Cardiac septum (tissue), 1 donor: Measurements from ENCODE around the gene GTF2I. TPM values are rescaled to one million over a fixed set of nuclear protein-coding genes. Genes with fewer than 3 reads are reported as not detected.
"Not testable (repeated sequence)": the region's sequence is repeated elsewhere in the genome, so short reads cannot be mapped to it uniquely, and the experiment has no call there.

ENCODE experiments used
- DNase-seq: peaks from one replicate; pipeline ENCODE4 v3.0.0-alpha.2; 2020; ENCODE audit warnings: low spot score
- intact Hi-C: fragments of 100-400 bp; cut with DNase I; formaldehyde crosslinking; loops from one replicate; pipeline ENCODE4 v1.14.0; 2022
- total RNA-seq: library from RNA; stranded (reverse); fragmentation: NEBNext Ultra II Directional; extraction: Animal tissue kit (Norgen Biotek cat#: 25700); gene quantifications from one replicate; pipeline ENCODE4 v1.2.1, GENCODE V29; 2021
- donor health status: DM: no; HTN: no; CAD: no.

GTF2I gene
- total RNA-seq, 1 donor from 2014 or later = 134 TPM

DNA sequence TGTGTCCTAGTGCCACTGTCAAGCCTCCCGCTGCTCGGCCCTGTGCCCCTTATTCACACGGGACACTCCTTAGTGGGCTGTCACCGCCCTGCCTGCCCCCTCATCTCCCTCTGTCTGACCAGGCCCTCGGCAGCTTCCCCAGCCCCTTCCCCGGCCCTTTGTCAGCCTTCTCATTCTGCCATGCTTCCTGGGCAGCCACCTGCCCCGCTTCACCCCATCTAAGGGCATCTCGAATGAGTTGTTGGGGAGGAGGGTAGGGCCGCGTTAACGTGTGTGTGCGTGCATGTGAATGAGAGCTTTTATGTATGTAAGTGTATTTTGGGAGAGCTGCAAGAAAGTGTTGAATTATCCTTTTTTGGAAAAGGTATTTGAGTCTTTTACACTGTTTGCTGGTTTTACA, 49.7 kb downstream of the GTF2I start:
- intact Hi-C loops = no loop called here
- DNase-seq = no peak

DNA sequence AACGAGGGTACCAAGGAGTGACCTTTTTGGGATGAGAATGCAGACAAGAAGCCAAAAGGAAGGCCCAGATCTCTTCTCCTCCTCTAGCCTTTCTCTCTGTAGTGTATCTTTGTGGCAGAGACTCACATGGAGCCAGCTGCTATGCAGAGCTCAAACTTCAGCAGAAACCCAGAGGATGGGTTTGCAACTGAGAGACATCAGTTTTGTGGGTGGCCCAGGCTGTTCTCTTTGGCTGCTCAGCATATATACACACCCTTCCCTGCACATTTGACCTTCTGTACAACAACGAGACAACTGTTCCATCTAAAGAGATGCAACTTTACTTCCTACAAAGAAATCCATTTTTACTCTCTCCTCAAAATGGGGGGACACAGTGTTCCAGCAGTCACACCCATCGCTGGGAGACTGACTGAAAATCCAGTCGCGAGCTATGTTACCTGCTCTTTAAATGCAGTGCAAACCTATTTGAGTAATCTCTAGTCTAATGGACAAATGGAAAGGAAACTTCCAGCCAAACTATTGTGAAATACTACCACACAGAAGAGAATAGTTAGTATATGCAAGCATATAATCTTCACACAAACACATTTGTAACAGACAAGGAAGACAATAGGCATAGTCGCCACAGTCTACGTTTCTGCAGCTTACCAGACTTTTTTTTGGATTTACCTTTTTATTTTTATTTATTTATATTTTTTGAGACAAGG, 51.2 kb downstream of the GTF2I start:
- DNase-seq = no peak

DNA sequence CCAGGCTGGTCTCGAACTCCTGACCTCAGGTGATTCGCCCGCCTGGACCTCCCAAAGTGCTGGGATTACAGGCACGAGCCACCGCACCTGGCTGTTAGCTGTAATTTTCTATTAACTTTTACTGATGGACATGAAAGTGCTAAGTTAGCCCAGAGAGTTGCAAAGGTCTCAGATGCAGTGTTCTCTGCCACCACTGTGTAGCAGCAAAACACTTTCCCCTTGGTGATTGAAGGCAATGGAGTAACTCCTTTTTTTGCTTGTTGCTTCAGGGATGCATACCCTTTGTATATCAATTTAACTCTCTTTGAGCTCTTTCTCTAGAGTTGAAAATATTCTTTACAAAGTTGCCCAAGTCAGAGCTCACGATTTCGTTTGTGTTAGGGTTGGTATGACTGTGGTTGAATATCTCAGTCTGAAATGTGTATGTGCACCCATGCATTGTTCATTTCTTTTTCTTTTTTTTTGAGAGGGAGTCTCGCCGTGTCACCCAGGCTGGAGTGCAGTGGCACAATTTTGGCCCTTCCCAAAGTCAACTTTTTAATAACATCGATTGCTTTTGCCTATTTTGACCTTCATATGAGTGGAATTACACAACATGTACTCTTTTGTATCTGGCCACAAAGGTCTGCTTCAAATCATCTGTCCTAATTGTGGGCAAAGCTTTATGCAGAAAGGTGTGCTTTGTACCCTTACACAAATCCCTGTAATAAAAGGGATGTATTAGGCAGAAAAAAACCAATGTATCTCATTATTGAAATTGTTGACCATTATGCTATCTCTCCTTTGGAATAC, 52.6 kb downstream of the GTF2I start:
- no peak for DNase-seq
- intact Hi-C loops = loop anchor here (10.0 kb wide), 1 partner anchor 45 kb away; no protein-coding TSS in a partner anchor

More for the DNA sequence above, 51.2 kb downstream of the GTF2I start:
- intact Hi-C loops = no loop called here

DNA sequence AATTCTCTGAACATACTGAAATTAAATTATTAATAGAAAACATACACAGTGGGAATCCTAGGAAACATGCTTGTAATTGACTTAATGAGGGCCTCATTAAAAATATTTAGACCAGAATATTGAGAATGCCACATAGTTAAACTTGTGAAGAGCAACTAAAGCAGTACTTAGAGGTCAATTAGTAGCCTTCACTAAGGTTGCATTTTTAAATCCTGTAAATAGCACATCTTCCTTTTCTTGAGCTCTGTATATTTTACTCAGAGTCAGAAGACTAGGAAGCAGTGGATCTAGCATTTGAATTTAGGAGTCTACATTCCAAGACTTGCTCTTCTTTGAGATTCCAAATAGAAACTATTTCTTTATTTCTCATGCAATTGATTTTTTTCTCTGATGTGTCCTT, 56.0 kb downstream of the GTF2I start:
- intact Hi-C loops = loop anchor here (10.0 kb wide), 1 partner anchor 49 kb away; no protein-coding TSS in a partner anchor
- no peak for DNase-seq

DNA sequence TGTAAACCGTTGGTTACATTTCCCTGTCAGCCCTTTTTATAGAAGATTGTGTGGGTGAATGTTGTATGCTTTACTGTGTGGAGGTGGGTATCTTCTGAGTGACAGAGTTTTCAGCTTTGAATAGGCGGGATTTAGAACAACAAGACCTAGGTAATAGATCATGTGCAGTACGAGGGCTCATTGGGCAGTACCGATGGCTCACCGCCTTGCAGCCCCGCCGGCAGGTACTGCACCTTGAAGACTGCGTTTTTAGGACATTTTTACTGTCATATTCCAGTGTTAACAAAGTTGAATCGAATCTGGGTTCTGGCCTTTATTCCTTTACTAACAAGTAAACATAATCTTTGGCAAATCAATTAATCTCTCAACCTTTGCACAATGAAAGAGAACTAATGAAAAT, 60.4 kb downstream of the GTF2I start:
- no peak for DNase-seq
- intact Hi-C loops = loop anchor here (10.0 kb wide), 1 partner anchor 53 kb away; no protein-coding TSS in a partner anchor

DNA sequence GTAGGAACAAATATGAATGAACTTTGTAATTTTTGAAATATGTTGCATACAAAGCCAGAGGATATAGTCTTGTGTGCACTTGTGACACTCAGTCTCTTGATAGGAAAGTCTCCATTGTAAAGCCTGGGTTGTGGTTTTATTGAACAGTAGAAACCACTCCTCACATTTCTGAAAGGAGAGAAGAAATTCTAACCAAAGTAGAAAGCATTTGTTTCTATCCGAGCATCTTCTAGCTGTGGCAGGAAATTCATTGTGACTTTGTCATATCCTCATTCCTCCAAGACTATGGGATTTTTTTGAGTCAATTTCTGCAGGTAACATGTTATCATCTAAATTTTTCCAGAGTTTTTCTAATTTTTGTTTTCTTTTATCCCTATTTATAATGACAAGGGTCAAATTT, 60.8 kb downstream of the GTF2I start:
- intact Hi-C loops = loop anchor here (10.0 kb wide), 1 partner anchor 54 kb away; no protein-coding TSS in a partner anchor
- no peak for DNase-seq

DNA sequence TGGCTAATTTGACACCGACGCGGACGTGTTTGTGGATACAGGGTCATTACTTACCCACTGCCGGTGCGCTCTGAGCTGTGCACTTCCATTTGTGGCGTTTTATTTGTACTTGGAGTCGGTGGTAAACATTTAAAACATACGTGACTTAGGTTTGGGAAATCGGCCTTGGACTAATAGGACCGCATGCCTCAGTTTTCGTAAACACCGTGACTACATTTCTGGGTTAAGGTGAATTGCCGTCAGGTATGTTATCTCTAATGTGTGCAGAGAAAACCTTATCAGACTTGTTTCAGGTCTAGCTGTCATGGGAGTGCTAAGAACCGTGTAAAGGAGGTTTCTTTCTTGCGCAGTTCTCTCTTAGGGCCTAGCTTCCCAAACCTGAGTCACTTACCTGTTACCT, 64.6 kb downstream of the GTF2I start:
- no peak for DNase-seq
- intact Hi-C loops = no loop called here

DNA sequence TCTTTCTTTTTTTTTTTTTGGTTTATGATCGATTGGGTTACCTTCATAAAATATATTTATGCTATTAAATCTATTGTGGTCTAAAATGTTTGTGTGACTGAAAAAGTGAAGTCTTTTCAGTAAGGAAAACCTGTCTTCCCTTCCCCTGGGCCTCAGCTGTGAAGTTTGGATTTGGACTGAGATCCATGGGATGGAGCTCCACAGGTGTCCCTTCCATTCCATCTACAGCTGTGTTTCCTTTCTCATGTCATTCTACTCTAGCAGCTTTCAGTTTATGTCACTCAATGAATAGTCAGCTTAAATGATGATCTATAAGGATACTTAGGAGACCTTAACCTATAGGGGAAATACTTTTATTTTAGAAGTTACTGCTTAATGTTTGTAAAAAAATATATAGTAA, 68.3 kb downstream of the GTF2I start:
- intact Hi-C loops = no loop called here
- no peak for DNase-seq

DNA sequence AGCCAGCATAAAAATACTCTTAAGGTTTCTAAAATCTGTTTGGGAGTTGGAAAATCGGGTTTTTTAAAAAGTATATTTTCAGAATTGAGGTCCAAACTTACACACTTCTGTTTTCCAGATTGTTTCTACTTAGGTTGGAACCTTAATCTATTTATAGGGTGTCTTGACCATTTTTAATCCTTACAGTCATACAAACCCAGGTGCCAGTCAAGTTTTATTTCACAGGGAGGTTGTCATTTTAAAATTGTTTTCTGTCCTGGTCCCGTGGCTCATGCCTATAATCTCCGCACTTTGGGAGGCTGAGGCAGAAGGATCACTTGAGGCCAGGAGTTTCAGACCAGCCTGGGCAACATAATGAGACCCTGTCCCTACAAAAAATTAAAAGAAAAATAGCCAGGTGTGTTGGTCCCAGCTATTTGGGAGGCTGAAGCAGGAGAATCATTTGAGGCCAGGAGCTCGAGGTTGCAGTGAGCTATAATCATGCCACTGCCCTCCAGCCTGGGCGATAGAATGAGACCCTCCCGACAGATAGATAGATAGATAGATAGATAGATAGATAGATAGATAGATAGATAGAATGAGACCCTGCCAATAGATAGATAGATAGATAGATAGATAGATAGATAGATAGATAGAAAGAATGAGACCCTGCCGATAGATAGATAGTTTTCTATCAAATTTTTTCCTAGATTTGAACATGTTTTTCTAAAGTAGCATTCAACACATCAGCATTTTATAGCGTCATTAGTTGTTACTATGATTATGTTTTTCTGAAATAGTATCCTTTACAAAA, 69.0 kb downstream of the GTF2I start:
- DNase-seq = no peak
- intact Hi-C loops = no loop called here

DNA sequence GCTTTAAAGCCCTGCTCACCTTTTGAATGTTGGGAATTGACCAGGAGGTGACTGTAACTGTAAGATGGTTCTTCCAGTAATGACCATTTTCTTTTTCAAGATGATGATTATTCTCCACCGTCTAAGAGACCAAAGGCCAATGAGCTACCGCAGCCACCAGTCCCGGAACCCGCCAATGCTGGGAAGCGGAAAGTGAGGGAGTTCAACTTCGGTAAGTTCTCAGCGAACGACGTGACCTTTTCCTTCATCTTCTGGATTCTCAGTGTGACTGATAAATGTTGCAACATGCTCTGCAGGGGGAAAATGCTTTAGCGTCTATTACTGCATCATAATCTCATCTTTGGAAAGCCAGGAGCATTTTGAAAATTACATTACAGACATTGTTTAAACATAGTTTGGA, 71.2 kb downstream of the GTF2I start:
- intact Hi-C loops, DNase-seq: not testable (repeated sequence)

DNA sequence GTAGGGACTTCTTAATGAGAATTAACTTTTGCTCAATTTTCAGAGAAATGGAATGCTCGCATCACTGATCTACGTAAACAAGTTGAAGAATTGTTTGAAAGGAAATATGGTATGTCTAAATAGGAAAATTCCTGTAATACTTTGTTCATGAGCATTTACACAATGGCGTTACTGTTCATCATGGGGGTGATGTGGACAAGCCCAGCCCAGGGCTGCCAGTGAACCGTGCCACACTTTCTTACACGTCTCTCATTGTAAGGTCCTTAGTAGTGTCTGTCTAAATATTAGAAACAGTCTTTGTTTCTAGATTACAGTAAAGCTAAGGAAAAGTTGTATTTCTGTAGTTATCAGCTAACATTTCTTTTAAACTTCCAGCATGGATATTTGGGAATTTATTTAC, 72.7 kb downstream of the GTF2I start:
- intact Hi-C loops, DNase-seq: not testable (repeated sequence)

DNA sequence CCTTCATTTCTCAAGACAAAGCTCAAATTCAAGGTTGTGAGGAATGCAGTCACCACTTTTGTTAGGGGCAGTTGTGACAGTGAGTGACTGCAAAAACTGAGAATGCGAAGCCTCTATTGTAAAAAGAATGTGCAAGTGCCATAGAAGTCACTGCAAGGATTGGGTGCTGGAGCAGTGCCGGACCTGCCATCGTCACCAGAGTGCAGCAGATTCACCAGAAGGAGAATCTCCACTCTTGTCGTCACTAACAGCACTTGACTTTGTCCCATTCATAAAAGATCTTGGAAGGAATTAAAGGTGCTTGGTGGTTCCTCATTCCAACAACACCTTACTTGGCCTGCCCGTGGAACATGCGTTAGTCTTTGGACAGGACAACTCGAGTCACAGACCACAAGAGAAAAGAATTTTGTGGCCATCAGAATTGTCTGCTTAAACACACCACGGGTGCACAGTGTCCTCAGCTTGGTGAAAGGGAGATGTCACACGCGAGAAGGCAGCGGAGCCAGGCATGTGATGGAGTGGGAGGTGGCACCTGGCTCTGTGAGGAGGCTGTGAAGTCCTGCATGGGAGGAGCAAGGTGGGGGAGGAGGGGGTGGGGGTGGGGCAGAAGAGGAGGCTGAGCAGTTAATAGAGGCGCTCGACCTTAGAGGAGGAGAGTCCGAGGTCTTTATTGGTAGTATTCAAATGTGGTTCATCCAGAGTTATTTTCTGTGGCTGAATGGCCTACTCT, 82.6 kb downstream of the GTF2I start:
- intact Hi-C loops = not testable (repeated sequence)

DNA sequence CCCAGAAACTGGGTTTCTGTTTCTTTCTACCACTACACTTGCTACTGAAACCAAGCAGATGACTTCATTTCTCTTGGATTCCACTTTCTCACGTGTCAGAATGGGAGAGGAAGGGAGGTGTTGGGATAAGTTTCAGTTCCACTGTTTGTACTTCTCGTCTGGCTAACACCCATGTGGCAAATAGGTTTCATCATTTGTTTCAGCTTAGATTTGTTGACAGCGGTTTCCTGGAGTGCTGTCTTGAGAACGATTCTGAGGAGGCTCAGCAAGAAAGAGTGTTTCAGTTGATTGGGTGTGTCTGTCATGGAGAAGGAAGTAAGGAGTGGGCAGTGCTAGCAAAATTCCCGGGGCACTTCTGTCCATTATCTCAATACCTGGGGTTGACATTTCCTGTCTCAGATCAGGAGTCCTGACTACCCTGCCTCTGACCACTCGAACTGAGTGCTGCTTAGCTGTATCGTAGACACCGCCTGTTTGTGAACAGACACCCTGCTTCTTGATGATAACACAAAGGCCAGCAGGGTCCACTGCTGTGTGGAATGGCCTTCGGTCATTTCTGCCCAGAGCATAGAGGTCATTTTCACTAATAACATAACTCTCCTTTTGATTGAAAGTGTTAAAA, 86.5 kb downstream of the GTF2I start:
- DNase-seq = not testable (repeated sequence)

More for the DNA sequence above, 82.6 kb downstream of the GTF2I start:
- not testable (repeated sequence) for DNase-seq

DNA sequence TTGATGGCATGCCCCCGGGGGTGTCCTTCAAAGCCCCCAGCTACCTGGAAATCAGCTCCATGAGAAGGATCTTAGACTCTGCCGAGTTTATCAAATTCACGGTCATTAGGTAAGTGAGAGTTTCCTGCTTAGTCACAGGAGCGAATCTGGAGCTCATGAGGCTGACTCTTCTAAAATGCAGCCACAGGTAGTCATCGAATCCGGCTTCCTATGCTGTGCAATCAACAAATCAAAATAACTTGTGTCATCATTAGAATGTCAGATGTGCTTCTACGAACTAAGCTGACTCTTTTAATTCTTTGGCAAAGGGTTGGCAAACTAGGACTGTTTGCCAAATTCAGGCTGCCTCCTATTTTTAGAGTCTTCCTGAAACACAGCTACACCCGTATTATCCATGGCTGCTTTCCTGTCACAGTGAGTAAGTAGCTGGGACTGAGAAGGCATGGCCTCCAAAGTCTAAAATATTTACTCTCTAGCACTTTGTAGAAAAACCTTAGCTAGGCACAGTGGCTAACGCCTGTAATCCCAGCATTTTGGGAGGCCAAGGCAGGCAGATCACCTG, 96.5 kb downstream of the GTF2I start:
- DNase-seq, intact Hi-C loops: not testable (repeated sequence)

More for the DNA sequence above, 86.5 kb downstream of the GTF2I start:
- intact Hi-C loops = not testable (repeated sequence)

DNA sequence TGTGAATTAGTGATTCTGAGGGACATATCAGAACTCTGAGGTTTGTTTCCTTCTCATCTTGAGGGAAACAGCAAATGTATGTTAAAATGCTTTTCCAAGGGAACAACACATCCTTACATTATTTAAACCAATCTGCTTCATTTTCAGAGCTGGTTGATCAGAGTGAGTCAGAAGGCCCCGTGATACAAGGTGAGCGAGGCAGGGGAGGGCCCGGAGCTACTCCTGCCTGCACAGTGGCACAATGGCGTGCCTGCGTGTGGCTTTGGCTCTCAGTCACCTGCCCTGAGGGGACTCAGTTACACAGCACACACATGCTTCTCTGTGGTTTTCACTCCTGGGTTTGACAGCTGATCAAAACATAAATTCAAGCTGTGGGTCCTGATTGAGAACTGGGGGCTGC, 99.2 kb downstream of the GTF2I start:
- intact Hi-C loops = not testable (repeated sequence)

DNA sequence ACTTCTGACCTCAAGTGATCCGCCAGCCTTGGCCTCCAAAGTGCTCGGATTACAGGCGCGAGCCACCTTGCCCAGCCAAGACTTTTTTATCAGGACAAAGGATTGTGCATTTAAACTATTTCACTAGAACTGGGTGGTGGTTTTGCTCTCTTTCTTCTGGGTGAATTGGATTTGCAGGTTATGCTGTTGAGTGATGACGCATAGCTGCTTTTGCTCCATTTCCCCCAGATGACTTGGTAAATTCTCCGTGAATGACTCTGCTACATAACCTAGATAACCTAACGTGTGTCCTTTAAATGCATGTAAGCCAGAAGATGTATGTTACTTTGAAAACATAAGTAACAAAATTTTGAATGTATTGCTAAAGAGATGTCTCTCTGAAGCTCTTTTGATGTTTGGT, 100.8 kb downstream of the GTF2I start:
- DNase-seq, intact Hi-C loops: not testable (repeated sequence)

More for the DNA sequence above, 99.2 kb downstream of the GTF2I start:
- DNase-seq = not testable (repeated sequence)

DNA sequence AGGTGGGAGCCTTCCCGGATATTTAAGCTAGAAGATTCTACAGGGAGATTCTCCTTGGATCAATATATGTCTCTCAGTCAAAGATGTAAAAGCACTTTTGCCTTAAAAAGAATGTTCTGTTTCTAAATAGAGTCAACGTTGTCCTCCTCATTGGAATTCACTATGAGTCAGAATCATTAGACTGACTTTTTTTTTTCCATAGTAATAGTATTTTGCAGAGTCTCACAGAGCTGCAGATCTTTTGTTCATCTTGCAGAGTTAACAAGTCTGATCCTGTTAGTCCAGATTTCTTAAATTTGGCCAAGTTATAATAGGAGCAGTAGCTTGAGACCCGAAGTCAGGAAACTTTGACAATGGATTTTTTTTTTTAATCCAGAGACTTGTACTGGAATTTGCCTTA, 101.5 kb downstream of the GTF2I start:
- intact Hi-C loops, DNase-seq: not testable (repeated sequence)

DNA sequence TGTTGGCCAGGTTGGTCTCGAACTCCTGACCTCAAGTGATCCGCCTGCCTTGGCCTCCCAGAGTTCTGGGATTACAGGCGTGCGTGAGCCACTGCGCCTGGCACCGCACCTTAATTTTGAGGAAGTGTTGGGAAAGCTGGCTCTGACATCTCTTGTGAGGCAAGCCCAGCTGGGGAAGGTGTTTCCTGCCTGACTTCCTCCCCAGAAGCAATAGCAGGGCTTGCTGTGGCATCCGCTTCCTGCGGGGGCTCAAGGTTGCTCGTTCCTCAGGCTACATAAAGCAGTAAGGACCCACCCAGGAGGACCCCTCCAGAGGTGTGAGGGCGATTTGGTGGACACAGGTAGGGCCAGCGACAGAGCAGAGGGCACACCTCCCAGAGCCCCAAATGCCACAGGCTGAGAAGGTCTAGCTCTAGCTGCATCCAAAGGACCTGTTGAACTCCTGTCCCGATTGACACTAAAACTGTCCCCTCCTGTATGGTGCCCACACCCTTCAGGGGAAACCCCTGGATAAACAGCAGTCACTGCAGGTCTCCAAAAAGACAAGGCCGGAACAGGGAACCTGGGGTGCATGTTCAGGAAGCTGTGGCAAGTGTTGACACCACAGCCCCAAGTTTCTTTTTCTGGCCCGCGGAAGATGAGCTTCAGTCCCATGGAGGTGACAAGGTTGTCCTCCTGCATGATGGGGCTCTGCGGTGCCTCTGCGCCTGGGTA, 107.8 kb downstream of the GTF2I start:
- intact Hi-C loops, DNase-seq: not testable (repeated sequence)
